ENCODE results near the gene ENTPD1.

Gene ENTPD1

DNA sequence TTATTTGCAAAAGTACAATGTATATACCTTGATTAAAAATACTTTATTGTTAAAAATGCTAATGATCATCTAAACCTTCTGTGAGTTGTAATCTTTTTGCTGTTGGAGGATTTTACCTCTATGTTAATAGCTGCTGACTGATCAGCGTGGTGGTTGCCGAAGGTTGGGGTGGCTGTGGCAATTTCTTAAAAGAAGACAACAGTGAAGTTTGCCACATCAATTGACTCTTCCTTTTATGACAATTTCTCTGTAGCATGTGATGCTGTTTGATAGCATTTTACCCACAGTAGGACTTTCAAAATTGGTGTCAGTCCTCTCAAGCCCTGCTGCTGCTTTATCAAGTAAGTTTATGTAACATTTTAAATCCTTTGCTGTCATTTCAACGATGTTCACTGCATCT lies 16.9 kb upstream of the ENTPD1 start:
- peaks cover 6% of the 10 kb centered on the region for H3K4me1 ChIP-seq (ENCODE audit: control insufficient read depth, insufficient read depth, low read length)
- H3K36me3 ChIP-seq (ENCODE audit: control insufficient read depth, insufficient read depth, low read length), result no peaks in the 10 kb centered on the region
- no peaks in the 10 kb centered on the region for H3K9me3 ChIP-seq (ENCODE audit: control insufficient read depth, insufficient read depth, low read length)
- no peak overlapping the region for H3K9ac ChIP-seq (ENCODE audit: low read depth, low read length)
- no peak overlapping the region for H3K4me3 ChIP-seq (ENCODE audit: low read depth, low read length)
- H3K27me3 ChIP-seq (ENCODE audit: control insufficient read depth, insufficient read depth, low read length), result no peaks in the 10 kb centered on the region

DNA sequence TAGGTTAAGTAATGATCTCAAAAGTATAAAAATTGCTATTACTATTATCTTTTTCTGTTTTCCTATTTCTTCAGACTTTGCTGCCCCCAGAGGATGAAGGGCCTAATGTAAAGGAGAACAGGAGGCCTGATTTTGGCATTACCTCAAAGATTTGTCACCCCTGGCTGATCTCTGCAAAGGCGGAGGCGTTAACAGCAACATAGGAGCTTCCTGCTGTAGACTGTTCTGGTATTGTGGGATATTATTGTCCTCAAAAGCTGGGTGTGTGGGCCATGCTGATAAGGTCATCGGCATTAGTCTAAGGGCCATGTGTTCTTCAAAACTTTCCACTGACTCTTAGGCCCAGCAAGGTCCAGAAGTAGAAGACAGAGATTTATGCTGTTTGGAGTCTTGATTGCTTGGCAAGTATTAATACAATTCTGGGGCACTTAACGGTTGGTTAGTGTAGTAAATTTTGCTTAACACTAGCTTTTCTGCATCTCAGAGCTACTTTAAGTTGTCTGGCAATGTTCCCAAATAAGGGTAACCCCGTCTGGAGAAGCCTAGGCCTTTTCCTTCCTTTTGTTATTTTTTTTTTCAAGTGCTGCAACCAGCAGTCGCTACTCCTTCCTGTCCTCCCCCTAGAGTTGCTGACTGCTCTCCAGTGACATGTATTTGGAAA lies 14.0 kb upstream of the ENTPD1 start:
- no peaks in the 10 kb centered on the region for H3K36me3 ChIP-seq (ENCODE audit: control insufficient read depth, insufficient read depth, low read length)
- no peaks in the 10 kb centered on the region for H3K9me3 ChIP-seq (ENCODE audit: control insufficient read depth, insufficient read depth, low read length)
- H3K4me1 ChIP-seq (ENCODE audit: control insufficient read depth, insufficient read depth, low read length), result peaks cover 6% of the 10 kb centered on the region
- no peaks in the 10 kb centered on the region for H3K27me3 ChIP-seq (ENCODE audit: control insufficient read depth, insufficient read depth, low read length)
- no peak overlapping the region for H3K9ac ChIP-seq (ENCODE audit: low read depth, low read length)
- no peak overlapping the region for H3K4me3 ChIP-seq (ENCODE audit: low read depth, low read length)

DNA sequence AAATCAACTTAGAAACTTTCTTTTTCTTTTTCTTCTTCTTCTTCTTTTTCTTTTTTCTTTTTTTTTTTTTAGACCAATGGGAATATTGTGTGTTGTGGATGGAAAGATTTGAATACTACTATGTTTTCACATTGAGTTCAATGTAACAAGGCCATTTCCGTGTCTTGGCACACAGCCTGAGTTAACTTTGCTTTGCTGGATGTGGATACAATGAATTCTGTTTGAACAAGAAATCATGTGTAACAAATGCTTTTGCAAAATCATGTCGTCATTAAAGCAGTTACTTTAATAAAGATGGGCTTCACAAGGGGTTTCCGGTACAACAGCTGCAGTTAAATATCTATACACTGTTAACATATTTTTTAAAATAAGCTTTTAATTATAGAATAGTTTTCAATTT lies 13.5 kb upstream of the ENTPD1 start:
- Histone ChIP-seq H3K4me1 (ENCODE audit: control insufficient read depth, insufficient read depth, low read length) (peaks cover 6% of the 10 kb centered on the region), H3K9me3 (ENCODE audit: control insufficient read depth, insufficient read depth, low read length) (no peaks in the 10 kb centered on the region), H3K36me3 (ENCODE audit: control insufficient read depth, insufficient read depth, low read length) (no peaks in the 10 kb centered on the region), H3K27me3 (ENCODE audit: control insufficient read depth, insufficient read depth, low read length) (no peaks in the 10 kb centered on the region), H3K9ac (ENCODE audit: low read depth, low read length) (no peak overlapping the region), H3K4me3 (ENCODE audit: low read depth, low read length) (no peak overlapping the region)

DNA sequence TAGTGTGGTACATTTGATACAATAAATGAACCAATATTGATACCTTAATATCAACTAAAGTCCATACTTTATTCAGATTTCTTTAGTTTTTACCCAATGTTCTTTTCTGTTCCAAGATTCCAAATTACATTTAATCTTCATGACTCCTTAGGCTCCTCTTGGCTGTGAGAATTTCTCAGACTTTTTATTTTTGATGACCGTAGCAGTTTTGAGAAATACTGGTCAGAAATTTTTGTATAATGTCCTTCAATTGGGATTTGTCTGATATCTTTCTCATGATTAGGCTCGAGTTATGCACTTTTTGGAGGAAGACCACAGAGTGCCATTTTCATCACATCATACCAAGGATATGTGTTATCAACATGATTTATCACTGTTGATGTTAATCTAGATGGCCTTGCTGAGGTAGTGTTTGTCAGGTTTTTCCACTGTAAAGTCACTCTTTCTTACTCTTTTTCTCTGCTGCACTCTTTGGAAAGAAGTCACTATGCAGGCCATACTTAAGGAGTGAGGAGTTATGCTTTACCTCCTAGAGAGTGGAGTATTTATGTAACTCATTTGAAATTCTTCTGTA lies 12.9 kb upstream of the ENTPD1 start:
- H3K9ac ChIP-seq (ENCODE audit: low read depth, low read length), result no peak overlapping the region
- H3K36me3 ChIP-seq (ENCODE audit: control insufficient read depth, insufficient read depth, low read length), result no peaks in the 10 kb centered on the region
- H3K4me3 ChIP-seq (ENCODE audit: low read depth, low read length), result no peak overlapping the region
- H3K9me3 ChIP-seq (ENCODE audit: control insufficient read depth, insufficient read depth, low read length), result no peaks in the 10 kb centered on the region
- peaks cover 6% of the 10 kb centered on the region for H3K4me1 ChIP-seq (ENCODE audit: control insufficient read depth, insufficient read depth, low read length)
- no peaks in the 10 kb centered on the region for H3K27me3 ChIP-seq (ENCODE audit: control insufficient read depth, insufficient read depth, low read length)

DNA sequence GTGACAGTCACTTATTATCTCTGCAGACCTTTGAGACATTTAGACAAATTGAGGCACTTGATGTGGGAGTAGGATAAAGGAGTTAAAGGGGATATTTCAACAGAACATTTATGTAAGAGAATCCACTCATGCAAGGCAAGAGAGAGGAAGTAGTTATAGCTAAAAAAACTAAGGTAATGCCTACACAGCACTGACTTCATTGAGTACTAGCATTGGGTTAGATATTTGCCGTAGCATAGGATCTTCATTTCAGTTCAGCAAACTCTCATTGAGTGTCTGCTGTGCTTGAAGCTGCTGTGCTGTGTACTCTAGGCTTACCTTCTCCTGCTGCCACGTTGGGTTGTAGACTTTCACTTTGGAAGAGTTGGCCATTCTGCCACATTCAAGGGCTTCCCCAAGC lies 10.5 kb upstream of the ENTPD1 start:
- Histone ChIP-seq H3K9me3 (ENCODE audit: control insufficient read depth, insufficient read depth, low read length) (no peaks in the 10 kb centered on the region), H3K9ac (ENCODE audit: low read depth, low read length) (no peak overlapping the region), H3K4me1 (ENCODE audit: control insufficient read depth, insufficient read depth, low read length) (peaks cover 6% of the 10 kb centered on the region), H3K4me3 (ENCODE audit: low read depth, low read length) (no peak overlapping the region), H3K27me3 (ENCODE audit: control insufficient read depth, insufficient read depth, low read length) (no peaks in the 10 kb centered on the region), H3K36me3 (ENCODE audit: control insufficient read depth, insufficient read depth, low read length) (no peaks in the 10 kb centered on the region)

DNA sequence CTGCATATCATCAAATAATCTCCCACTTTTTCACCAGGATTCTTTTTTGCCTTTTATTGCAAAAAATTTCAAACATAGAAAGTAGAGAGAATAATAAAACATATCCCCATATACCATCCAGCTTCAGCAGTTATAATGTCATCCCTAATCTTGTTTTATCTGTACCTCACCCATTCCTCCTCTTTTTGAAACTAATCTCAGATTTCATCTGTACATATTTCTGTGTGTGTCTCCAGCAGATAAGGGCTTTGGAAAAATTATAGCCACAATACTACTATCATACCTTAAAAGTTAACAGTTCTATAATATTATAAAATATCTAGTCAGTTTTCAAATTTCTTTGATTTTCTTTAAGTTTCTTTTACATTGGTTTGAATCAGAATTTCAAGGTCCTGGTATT lies 7.6 kb upstream of the ENTPD1 start:
- Histone ChIP-seq H3K9me3 (ENCODE audit: control insufficient read depth, insufficient read depth, low read length) (no peaks in the 10 kb centered on the region), H3K9ac (ENCODE audit: low read depth, low read length) (no peak overlapping the region), H3K36me3 (ENCODE audit: control insufficient read depth, insufficient read depth, low read length) (no peaks in the 10 kb centered on the region), H3K4me3 (ENCODE audit: low read depth, low read length) (no peak overlapping the region), H3K4me1 (ENCODE audit: control insufficient read depth, insufficient read depth, low read length) (no peaks in the 10 kb centered on the region), H3K27me3 (ENCODE audit: control insufficient read depth, insufficient read depth, low read length) (no peaks in the 10 kb centered on the region)

DNA sequence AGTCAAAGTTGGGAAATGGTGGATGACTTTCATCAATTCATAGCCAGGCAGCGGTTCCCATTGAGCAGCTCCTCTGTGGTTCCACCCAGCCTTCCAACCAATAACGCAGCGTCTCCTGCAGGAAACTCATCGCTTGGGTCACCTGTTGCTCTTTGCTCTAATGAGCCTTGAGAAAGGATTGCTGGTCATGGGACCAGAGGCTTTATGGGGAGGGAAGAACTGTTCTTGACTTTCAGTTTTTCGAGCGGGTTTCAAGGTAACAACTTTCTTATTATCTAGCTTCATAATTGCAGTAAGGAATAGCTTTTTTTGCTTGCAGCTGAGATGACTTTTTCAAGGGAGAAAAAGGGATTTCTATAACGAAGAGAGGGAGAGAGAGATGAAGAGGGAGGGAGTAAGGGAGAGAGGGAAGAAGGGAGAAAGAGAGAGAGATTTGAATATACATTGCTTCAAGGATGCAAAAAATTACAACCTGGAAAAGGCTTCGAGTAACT lies 405 bp upstream of the ENTPD1 start:
- Histone ChIP-seq H3K27me3 (ENCODE audit: control insufficient read depth, insufficient read depth, low read length) (no peaks in the 10 kb centered on the region), H3K4me1 (ENCODE audit: control insufficient read depth, insufficient read depth, low read length) (peaks cover 4% of the 10 kb centered on the region), H3K9ac (ENCODE audit: low read depth, low read length) (no peak overlapping the region), H3K9me3 (ENCODE audit: control insufficient read depth, insufficient read depth, low read length) (no peaks in the 10 kb centered on the region), H3K36me3 (ENCODE audit: control insufficient read depth, insufficient read depth, low read length) (no peaks in the 10 kb centered on the region), H3K4me3 (ENCODE audit: low read depth, low read length) (peak overlapping the region; percentile 53)

DNA sequence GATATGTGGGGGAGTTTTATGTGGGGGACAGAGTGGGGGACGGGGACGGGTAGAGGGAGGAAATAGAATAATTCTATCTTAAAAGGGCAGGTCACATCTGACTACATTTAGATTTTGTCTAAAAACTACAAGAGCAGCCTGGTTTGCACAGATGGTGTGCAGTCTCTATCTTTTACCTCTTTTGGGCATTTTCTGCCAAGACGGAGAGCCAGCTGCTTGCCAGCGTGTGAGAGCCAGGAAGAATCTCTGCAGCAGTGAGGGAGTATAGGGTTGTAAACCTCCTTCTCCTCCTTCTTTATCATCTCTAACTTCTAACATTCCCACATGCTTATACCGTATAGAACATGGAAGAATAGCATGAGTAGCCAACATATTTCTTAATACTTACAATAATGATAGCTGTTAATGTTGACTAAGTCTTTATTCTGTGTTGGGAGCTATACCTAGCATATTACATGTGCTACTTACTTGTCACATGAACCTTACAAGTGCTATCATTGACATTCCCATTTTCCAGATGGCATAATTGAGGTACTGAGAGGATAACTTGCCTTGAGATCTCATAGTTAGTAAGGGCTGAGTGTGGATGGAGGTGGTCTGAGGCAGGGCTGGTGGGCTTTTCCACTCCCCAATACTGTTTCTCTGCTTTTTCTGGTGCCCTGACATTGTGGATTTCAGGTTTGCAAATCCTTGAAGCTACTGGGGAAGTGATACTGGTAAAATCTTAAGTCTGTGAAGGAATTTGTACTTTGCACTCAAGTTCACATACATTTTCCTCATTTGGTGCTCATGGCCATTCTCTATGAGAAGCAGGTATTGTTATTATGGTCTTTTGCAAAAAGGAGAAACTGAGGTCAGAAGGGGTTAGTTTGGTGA lies 1.1 kb downstream of the ENTPD1 start:
- peak overlapping the region; percentile 53 for H3K4me3 ChIP-seq (ENCODE audit: low read depth, low read length)
- H3K36me3 ChIP-seq (ENCODE audit: control insufficient read depth, insufficient read depth, low read length), result no peaks in the 10 kb centered on the region
- H3K9me3 ChIP-seq (ENCODE audit: control insufficient read depth, insufficient read depth, low read length), result no peaks in the 10 kb centered on the region
- H3K27me3 ChIP-seq (ENCODE audit: control insufficient read depth, insufficient read depth, low read length), result no peaks in the 10 kb centered on the region
- no peak overlapping the region for H3K9ac ChIP-seq (ENCODE audit: low read depth, low read length)
- H3K4me1 ChIP-seq (ENCODE audit: control insufficient read depth, insufficient read depth, low read length), result peaks cover 4% of the 10 kb centered on the region

DNA sequence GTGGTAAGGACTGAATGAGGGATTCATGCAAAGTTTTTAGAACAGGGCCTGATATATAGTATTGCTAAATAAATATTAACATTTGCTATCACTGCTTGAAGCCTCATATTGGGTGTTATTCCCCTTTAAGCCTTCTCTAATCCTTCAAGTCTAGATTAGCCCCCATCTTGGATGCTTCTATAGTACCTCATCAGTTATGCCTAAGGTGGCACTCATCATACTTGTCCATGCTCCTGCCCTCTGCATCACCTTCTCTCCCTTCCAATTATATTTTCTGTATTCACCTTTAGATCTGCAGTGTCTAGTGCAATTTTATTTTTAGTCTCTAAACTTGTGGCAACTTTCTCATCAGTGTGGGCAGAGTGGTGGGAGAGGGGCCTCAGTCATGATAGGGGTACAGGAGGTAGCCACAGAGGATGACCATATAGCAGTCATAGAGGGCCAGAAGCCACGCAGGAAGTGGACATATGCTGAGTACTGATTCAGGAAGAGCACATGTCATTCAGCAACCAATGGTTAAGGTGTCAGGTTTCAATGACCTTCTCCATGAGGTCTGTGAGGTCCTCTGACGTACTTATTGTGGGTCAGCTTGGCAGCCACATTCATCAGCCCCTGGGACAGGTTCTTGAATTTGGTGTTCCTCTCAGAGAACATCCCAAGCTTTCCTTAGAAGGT lies 2.5 kb downstream of the ENTPD1 start:
- Histone ChIP-seq H3K9ac (ENCODE audit: low read depth, low read length) (no peak overlapping the region), H3K4me3 (ENCODE audit: low read depth, low read length) (no peak overlapping the region), H3K36me3 (ENCODE audit: control insufficient read depth, insufficient read depth, low read length) (no peaks in the 10 kb centered on the region), H3K9me3 (ENCODE audit: control insufficient read depth, insufficient read depth, low read length) (no peaks in the 10 kb centered on the region), H3K27me3 (ENCODE audit: control insufficient read depth, insufficient read depth, low read length) (no peaks in the 10 kb centered on the region), H3K4me1 (ENCODE audit: control insufficient read depth, insufficient read depth, low read length) (peaks cover 4% of the 10 kb centered on the region)

DNA sequence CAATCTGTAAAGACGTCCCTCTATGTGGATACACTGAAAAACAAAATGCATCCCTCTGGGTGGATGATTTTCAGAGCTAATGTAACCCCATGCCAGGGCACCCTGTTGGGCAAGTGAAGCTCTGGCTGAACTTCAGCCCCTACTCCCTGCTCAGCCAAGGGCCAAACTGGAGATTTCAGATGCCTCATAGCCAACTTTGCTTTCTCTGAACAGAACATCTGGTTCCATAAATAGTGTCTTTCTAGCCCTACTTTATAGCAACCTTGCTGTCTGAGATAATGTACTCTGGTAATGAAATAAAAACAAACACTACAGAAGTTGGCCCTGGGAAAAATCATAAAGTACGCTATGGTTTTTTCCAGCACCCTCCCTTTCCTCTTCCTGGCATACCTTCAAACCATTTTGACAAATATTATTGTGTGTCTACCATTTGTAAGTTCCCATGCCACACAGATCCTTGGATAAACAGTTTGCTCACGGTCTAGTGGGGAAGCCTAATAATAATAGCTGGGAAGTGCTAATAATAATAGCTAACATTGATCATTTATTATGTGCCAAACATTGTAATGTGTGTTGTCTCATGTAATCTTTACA lies 3.4 kb downstream of the ENTPD1 start:
- no peaks in the 10 kb centered on the region for H3K9me3 ChIP-seq (ENCODE audit: control insufficient read depth, insufficient read depth, low read length)
- peaks cover 4% of the 10 kb centered on the region for H3K4me1 ChIP-seq (ENCODE audit: control insufficient read depth, insufficient read depth, low read length)
- no peaks in the 10 kb centered on the region for H3K27me3 ChIP-seq (ENCODE audit: control insufficient read depth, insufficient read depth, low read length)
- H3K4me3 ChIP-seq (ENCODE audit: low read depth, low read length), result no peak overlapping the region
- H3K36me3 ChIP-seq (ENCODE audit: control insufficient read depth, insufficient read depth, low read length), result no peaks in the 10 kb centered on the region
- H3K9ac ChIP-seq (ENCODE audit: low read depth, low read length), result no peak overlapping the region

DNA sequence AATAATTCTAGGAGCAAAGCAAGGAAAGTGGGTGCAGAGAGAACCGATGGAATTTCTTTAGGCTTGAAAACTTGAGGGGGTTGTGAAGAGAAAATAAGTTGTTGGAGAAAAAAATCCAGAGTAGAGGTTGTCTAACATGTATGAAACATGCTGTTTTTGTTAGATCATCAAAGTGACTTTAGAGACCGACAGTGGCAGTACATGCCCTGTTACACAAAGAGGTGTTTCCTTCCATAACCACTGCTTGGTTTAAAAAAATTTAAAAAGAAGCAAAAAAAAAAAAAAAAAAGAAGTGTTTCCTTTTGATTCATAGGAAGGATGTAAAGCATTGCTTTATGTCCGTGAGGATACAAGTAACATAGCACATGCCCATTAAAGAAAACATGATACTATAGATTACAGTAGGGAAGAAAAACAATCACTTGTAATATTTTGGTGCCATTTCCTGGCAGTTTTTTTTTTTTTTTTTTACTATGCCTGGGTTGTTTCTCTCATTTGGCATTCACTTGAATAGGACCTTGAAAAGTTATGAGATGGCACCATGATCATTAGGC lies 6.1 kb downstream of the ENTPD1 start:
- H3K4me1 ChIP-seq (ENCODE audit: control insufficient read depth, insufficient read depth, low read length), result peaks cover 4% of the 10 kb centered on the region
- H3K27me3 ChIP-seq (ENCODE audit: control insufficient read depth, insufficient read depth, low read length), result no peaks in the 10 kb centered on the region
- H3K9ac ChIP-seq (ENCODE audit: low read depth, low read length), result no peak overlapping the region
- H3K4me3 ChIP-seq (ENCODE audit: low read depth, low read length), result no peak overlapping the region
- H3K9me3 ChIP-seq (ENCODE audit: control insufficient read depth, insufficient read depth, low read length), result no peaks in the 10 kb centered on the region
- no peaks in the 10 kb centered on the region for H3K36me3 ChIP-seq (ENCODE audit: control insufficient read depth, insufficient read depth, low read length)

Measured in iPS-15b (cell line).